H9 (cell line): Measurements from ENCODE around the gene STARD3. TPM values are rescaled to one million over a fixed set of nuclear protein-coding genes. Genes with fewer than 3 reads are reported as not detected.
A peak's percentile ranks its signal among the peaks of the same experiment; 100 is the strongest.

Source experiments
- DNase-seq: peaks from one replicate; pipeline ENCODE4 v3.0.0-alpha.2; 2017
- H2AFZ ChIP-seq: one replicate; pipeline ENCODE4 v1.6.1; 2013; ENCODE audit warnings: mild to moderate bottlenecking, low read length, control low read depth, moderate library complexity
- H2AK5ac ChIP-seq: 2 replicates; pipeline ENCODE4 v1.6.1; 2013; ENCODE audit warnings: low read length, control low read depth, mixed read lengths; ENCODE audit not compliant: insufficient read length
- H2BK120ac ChIP-seq: one replicate; pipeline ENCODE4 v1.6.1; 2013; ENCODE audit warnings: low read depth, mild to moderate bottlenecking, low read length, control low read depth, inconsistent platforms; ENCODE audit not compliant: poor library complexity, severe bottlenecking
- H2BK12ac ChIP-seq: 2 replicates; pipeline ENCODE4 v1.6.1; 2013; ENCODE audit warnings: low read length, control low read depth, mixed read lengths, low read depth; ENCODE audit not compliant: insufficient read length
- H2BK15ac ChIP-seq: 2 replicates; pipeline ENCODE4 v1.6.1; 2013; ENCODE audit warnings: low read depth, low read length, control low read depth
- H2BK20ac ChIP-seq: one replicate; pipeline ENCODE4 v1.6.1; 2013; ENCODE audit warnings: low read depth, mild to moderate bottlenecking, low read length, control low read depth, inconsistent platforms; ENCODE audit not compliant: poor library complexity, severe bottlenecking
- H2BK5ac ChIP-seq: 2 replicates; pipeline ENCODE4 v1.6.1; 2013; ENCODE audit warnings: low read length, control low read depth, mixed read lengths; ENCODE audit not compliant: insufficient read length
- H3K14ac ChIP-seq: 2 replicates; pipeline ENCODE4 v1.6.1; 2013; ENCODE audit warnings: low read length, control low read depth; ENCODE audit not compliant: insufficient read depth
- H3K18ac ChIP-seq: 2 replicates; pipeline ENCODE4 v1.6.1; 2013; ENCODE audit warnings: low read depth, mild to moderate bottlenecking, mixed read lengths, low read length, control low read depth; ENCODE audit not compliant: insufficient read length
- H3K23ac ChIP-seq: 2 replicates; pipeline ENCODE4 v1.6.1; 2013; ENCODE audit warnings: low read length, control low read depth, mixed read lengths, low read depth; ENCODE audit not compliant: insufficient read length
- H3K23me2 ChIP-seq: 2 replicates; pipeline ENCODE4 v1.6.1; 2013; ENCODE audit warnings: low read depth, mild to moderate bottlenecking, mixed read lengths, low read length, control low read depth; ENCODE audit not compliant: insufficient read length, poor library complexity, severe bottlenecking
- H3K27ac ChIP-seq: 2 replicates; pipeline ENCODE4 v1.5.1; 2013; ENCODE audit warnings: low read length, control low read depth, mixed read lengths, low read depth; ENCODE audit not compliant: insufficient read length
- H3K27me3 ChIP-seq: 2 replicates; pipeline ENCODE4 v1.6.1; 2013; ENCODE audit warnings: low read length, control low read depth, inconsistent platforms; ENCODE audit not compliant: insufficient read depth
- H3K4ac ChIP-seq: 2 replicates; pipeline ENCODE4 v1.6.1; 2013; ENCODE audit warnings: low read depth, mild to moderate bottlenecking, control low read depth, inconsistent platforms, low read length, moderate library complexity
- H3K4me1 ChIP-seq: 2 replicates; pipeline ENCODE4 v1.6.1; 2013; ENCODE audit warnings: low read length, control low read depth, inconsistent platforms; ENCODE audit not compliant: insufficient read depth
- H3K4me2 ChIP-seq: 2 replicates; pipeline ENCODE4 v1.6.1; 2013; ENCODE audit warnings: low read length, control low read depth, mixed read lengths; ENCODE audit not compliant: insufficient read length, insufficient read depth
- H3K56ac ChIP-seq: 2 replicates; pipeline ENCODE4 v1.6.1; 2013; ENCODE audit warnings: low read depth, mild to moderate bottlenecking, mixed read lengths, low read length, control low read depth; ENCODE audit not compliant: insufficient read length
- H3K79me1 ChIP-seq: 2 replicates; pipeline ENCODE4 v1.6.1; 2013; ENCODE audit warnings: low read depth, mild to moderate bottlenecking, moderate library complexity, low read length, control low read depth, inconsistent platforms; ENCODE audit not compliant: insufficient read depth, poor library complexity, severe bottlenecking
- H3K79me2 ChIP-seq: 2 replicates; pipeline ENCODE4 v1.6.1; 2013; ENCODE audit warnings: low read length, control low read depth, inconsistent platforms; ENCODE audit not compliant: insufficient read depth
- H3K9ac ChIP-seq: 2 replicates; pipeline ENCODE4 v1.6.1; 2013; ENCODE audit warnings: low read length, control low read depth, mixed read lengths; ENCODE audit not compliant: insufficient read length; ENCODE audit errors: extremely low read depth
- H3K9me3 ChIP-seq: one replicate; pipeline ENCODE4 v1.6.1; 2013; ENCODE audit warnings: low read depth, low read length, inconsistent platforms; ENCODE audit not compliant: control insufficient read depth
- H3T11ph ChIP-seq: one replicate; pipeline ENCODE4 v1.6.1; 2013; ENCODE audit warnings: mild to moderate bottlenecking, low read length, control low read depth, inconsistent platforms
- H4K20me1 ChIP-seq: one replicate; pipeline ENCODE4 v1.6.1; 2013; ENCODE audit not compliant: control insufficient read depth, insufficient read length, insufficient read depth
- H4K5ac ChIP-seq: 2 replicates; pipeline ENCODE4 v1.6.1; 2013; ENCODE audit warnings: low read depth, mild to moderate bottlenecking, mixed read lengths, low read length, control low read depth; ENCODE audit not compliant: insufficient read length
- H4K8ac ChIP-seq: replicated peaks from 2 replicates; pipeline ENCODE4 v1.6.1; 2013; ENCODE audit warnings: low read length, control low read depth, mixed read lengths, low read depth; ENCODE audit not compliant: insufficient read length
- H4K91ac ChIP-seq: 2 replicates; pipeline ENCODE4 v1.6.1; 2013; ENCODE audit warnings: low read depth, mild to moderate bottlenecking, moderate library complexity, mixed read lengths, low read length, control low read depth; ENCODE audit not compliant: insufficient read length
- H3K27ac Mint-ChIP-seq, 3 experiments: 2 replicates in 2 of 3; 3 replicates in 1 of 3; pipeline ENCODE4 v1.8.0; 2020 to 2021; ENCODE audit warnings: mixed read lengths in 3 of 3, mild to moderate bottlenecking in 1 of 3, moderate library complexity in 1 of 3
- H3K27me3 Mint-ChIP-seq: 2 replicates; pipeline ENCODE4 v1.8.0; 2021; ENCODE audit warnings: low read depth, mild to moderate bottlenecking, moderate library complexity, mixed read lengths
- H3K36me3 Mint-ChIP-seq, 3 experiments: 2 replicates in 2 of 3; 3 replicates in 1 of 3; pipeline ENCODE4 v1.8.0; 2020 to 2021; ENCODE audit warnings: low read depth in 3 of 3, mixed read lengths in 3 of 3; ENCODE audit not compliant: insufficient read depth in 1 of 3
- H3K4me1 Mint-ChIP-seq, 2 experiments: 2 replicates each; pipeline ENCODE4 v1.8.0; 2020; ENCODE audit warnings: mixed read lengths in 2 of 2
- H3K4me3 Mint-ChIP-seq, 2 experiments: 2 replicates in 1 of 2; 3 replicates in 1 of 2; pipeline ENCODE4 v1.8.0; 2020 to 2021; ENCODE audit warnings: mild to moderate bottlenecking in 2 of 2, mixed read lengths in 2 of 2, moderate library complexity in 1 of 2
- H3K9me3 Mint-ChIP-seq, 2 experiments: 2 replicates in 1 of 2; 3 replicates in 1 of 2; pipeline ENCODE4 v1.8.0; 2020; ENCODE audit warnings: mild to moderate bottlenecking in 2 of 2, mixed read lengths in 2 of 2, moderate library complexity in 1 of 2
- CTCF ChIP-seq: fragments of 200-600 bp; sonication (generic); conservative IDR thresholded peaks from 3 replicates; pipeline ENCODE4 v1.8.0; 2021; ENCODE audit warnings: antibody characterized with exemption, mild to moderate bottlenecking
- WGBS: extraction: QIAGEN DNeasy Blood & Tissue Kit; methylation state at CpG from one replicate; pipeline ENCODE4 v1.1.7; 2013; ENCODE audit warnings: missing lambda C conversion rate, low lambda C conversion rate, mixed read lengths; ENCODE audit not compliant: insufficient read length; ENCODE audit errors: extremely low coverage; 5-methylcytosine and 5-hydroxymethylcytosine counted together
- total RNA-seq: library from RNA; stranded (reverse); gene quantifications from 2 replicates; pipeline ENCODE4 v1.2.1, GENCODE V29; 2021

The STARD3 gene
- total RNA-seq, 1 experiment from 2014 or later, result 51.3 TPM

GRCh38 chr17:39596543-39597267, 40.2 kb upstream of the STARD3 start:
- Mint-ChIP-seq H3K4me3 (peak overlapping the region in 1 of 2 experiments; percentile 71; a peak in 3 of 5 replicates), H3K27me3 (peaks cover 100% of the 10 kb centered on the region), H3K4me1 (peaks cover 24 to 63% of the 10 kb centered on the region in 2 experiments), H3K27ac (no peak overlapping the region), H3K9me3 (peaks cover 4% of the 10 kb centered on the region in 2 experiments; a peak in 2 of 5 replicates), H3K36me3 (no peaks in the 10 kb centered on the region)
- Histone ChIP-seq H3K23ac (no peak overlapping the region), H3K9ac (no peak overlapping the region), H4K20me1 (peaks cover 2% of the 10 kb centered on the region), H2BK15ac (no peak overlapping the region), H3K14ac (no peak overlapping the region), H3K79me2 (no peaks in the 10 kb centered on the region), H3K27me3 (peaks cover 79% of the 10 kb centered on the region), H4K8ac (no peak overlapping the region), H3K79me1 (no peaks in the 10 kb centered on the region), H3K27ac (no peak overlapping the region), H2AFZ (no peak overlapping the region), H3K9me3 (no peaks in the 10 kb centered on the region), H3K4ac (no peak overlapping the region), H3K4me2 (peak overlapping the region; percentile 2), H3K56ac (no peak overlapping the region), H3T11ph (no peak overlapping the region), H3K4me1 (peaks cover 5% of the 10 kb centered on the region; the same call in 1 of the 2 replicates), H2BK120ac (no peak overlapping the region), H4K91ac (no peak overlapping the region), H2BK12ac (no peak overlapping the region), H3K18ac (no peak overlapping the region), H3K23me2 (peaks cover 3% of the 10 kb centered on the region), H2BK20ac (no peak overlapping the region), H2BK5ac (no peak overlapping the region), H2AK5ac (no peak overlapping the region), H4K5ac (no peak overlapping the region)
- no CpG with 5 or more reads among the region's 47 CpGs for WGBS
- TF ChIP-seq CTCF, result no peak
- DNase-seq, result no peak
